NCI-H1694 treated with DMSO at 0.1 percent for 48 hours (cell line): ENCODE data around the gene MUC2.
"Not testable (repeated sequence)": the region's sequence is repeated elsewhere in the genome, so short reads cannot be mapped to it uniquely, and the experiment has no call there.

Experiments used
- DNase-seq: peaks from one replicate; lab custom pipeline; 2025; lab: John Stamatoyannopoulos, UW

MUC2 gene

GRCh38 chr11:1106387-1106786 is 31.7 kb downstream of the MUC2 start:
- no peak for DNase-seq

DNA sequence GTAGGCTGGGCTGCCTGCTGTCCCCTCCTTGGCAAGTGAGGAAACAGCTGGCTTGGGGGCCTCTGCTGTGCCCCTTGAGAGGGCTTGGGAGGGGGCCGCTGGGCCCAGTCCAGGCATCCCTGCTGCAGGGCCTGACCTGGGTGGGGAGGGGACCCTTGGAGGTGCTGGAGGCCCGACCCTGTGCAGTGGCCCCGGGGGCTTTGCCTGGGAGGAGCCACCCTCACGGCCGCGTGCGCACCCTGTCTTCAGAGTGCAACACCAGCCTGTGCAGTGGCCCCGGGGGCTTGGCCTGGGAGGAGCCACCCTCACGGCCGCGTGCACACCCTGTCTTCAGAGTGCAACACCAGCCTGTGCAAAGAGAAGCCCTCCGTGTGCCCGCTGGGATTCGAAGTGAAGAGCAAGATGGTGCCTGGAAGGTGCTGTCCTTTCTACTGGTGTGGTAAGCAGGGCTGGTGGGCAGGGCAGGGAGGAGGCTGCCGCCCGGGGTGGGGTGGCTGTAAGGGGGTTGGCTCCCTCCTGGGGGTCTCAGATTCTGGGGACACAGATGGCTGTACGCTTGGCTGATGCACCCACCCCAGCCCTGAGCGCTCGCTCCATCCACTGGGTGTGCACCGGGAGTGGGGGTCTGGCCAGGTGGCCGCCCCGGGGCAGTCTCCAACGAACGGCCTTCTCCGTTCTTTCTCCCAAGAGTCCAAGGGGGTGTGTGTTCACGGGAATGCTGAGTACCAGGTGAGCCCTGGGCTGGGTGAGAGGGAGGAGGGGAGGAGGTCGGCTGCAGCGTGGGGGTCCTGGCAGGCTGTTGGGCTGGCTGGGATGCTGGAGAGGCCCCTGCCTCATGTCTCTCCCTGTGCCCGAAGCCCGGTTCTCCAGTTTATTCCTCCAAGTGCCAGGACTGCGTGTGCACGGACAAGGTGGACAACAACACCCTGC is 32.9 kb downstream of the MUC2 start:
- DNase-seq, result no peak

DNA sequence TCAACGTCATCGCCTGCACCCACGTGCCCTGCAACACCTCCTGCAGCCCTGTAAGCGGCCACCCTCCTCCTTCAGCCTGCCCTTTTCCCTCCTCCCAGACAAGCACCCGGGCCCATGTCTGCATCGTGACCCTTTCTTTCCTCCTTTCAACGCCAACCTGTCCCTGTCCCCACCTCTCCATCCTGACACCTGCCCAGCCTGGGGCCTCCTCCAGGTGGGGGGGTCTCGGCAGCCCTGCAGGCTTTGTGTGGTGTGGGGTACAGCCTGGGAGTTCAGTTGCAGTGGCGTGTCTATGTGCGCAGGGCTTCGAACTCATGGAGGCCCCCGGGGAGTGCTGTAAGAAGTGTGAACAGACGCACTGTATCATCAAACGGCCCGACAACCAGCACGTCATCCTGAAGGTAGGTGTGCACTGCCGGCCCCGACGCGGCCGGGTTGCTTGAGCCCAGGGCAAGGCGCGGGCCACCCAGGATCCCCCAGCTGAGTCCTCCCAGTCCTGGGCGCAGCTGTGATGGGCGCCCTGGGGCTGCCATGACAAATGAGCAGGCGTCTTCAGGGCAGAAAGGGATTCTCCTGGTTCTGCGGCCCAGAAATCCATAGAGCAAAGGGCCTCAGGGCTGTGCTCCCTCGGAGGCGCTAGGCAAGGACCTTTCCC is 33.7 kb downstream of the MUC2 start:
- no peak for DNase-seq

DNA sequence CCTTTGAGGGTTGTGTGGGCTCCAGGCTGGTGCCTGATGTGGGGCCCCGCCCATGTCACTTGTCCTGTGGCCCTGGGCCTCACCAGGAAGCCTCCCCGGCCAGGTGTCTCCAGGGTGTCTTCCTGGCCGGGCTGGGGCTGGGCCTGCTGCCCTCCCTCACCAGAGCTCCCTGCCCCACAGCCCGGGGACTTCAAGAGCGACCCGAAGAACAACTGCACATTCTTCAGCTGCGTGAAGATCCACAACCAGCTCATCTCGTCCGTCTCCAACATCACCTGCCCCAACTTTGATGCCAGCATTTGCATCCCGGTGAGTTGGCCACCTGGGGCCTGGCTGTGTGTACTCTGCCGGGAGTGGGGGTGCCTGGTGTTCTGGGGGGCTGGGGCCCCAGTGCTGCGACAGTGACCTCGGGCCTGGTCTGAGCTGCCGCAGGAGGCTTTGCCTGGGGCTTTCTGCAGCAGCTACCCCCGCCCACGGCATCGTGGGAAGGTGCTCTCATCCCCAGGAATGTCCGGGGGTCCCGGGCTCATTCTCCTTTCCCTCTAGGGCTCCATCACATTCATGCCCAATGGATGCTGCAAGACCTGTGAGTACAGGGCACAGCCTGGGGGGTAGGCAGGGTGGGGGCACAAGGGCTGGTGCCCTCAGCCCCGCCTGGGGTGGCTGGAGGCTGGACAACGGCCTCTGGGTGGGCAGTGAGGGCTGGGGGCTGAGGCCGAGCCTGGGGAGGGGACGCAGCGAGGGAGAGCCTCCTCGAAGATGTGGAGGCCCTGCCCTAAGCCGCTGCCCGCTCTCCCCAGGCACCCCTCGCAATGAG is 34.6 kb downstream of the MUC2 start:
- no peak for DNase-seq

DNA sequence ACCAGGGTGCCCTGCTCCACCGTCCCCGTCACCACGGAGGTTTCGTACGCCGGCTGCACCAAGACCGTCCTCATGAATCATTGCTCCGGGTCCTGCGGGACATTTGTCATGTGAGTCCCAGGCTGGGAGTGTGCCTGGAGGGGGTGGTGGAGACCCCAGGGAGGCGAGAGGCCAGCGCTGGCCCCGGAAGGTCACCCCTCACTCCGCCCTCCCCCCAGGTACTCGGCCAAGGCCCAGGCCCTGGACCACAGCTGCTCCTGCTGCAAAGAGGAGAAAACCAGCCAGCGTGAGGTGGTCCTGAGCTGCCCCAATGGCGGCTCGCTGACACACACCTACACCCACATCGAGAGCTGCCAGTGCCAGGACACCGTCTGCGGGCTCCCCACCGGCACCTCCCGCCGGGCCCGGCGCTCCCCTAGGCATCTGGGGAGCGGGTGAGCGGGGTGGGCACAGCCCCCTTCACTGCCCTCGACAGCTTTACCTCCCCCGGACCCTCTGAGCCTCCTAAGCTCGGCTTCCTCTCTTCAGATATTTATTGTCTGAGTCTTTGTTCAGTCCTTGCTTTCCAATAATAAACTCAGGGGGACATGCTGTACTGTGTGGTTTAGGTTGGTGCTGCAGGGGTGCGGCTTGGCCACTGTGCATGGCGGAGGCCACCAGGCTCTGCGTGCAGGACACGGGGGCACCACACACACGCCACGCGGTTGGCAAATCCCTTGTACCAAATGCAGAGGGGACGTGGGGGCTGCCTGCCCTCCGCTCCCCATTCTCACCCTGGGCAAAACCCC is 35.4 kb downstream of the MUC2 start:
- DNase-seq, result no peak

DNA sequence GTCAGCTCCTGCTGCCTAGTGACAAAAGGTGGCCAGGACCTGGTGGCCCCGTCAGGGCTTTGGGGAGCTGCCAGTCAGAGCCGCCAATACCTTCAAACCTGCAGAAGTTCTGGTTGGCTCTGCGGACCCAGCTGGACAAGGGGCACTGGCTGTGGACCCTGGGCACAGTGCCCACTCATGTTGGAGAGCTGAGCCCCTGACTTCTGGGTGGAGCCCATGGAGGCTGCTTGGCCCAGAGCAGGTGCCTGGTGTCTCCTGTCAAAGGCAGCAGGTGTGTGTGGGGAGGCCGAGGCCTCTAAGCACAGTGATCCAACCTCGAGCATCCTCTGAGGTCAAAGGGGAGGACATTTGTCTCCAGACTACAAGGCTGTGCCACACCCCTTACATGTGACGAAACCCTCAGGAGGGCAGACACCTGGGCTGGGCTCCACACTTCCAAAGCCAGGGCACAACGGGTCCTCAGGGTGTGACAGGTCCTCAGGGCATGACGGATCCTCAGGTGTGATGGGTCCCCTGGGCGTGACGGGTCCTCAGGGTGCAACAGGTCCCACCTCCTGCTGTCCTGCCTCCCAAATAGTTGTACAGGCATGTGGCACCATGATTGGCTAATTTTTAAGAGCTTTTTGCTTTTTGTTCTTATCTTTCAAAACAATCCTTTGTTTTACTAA is 37.0 kb downstream of the MUC2 start:
- DNase-seq, result no peak

GRCh38 chr11:1112351-1113191 is 37.9 kb downstream of the MUC2 start:
- no peak for DNase-seq

- DNase-seq, result no peak
Observed at GRCh38 chr11:1113405-1114201, 38.9 kb downstream of the MUC2 start.

- not testable (repeated sequence) for DNase-seq
Observed at GRCh38 chr11:1115292-1115691, 40.6 kb downstream of the MUC2 start.

DNA sequence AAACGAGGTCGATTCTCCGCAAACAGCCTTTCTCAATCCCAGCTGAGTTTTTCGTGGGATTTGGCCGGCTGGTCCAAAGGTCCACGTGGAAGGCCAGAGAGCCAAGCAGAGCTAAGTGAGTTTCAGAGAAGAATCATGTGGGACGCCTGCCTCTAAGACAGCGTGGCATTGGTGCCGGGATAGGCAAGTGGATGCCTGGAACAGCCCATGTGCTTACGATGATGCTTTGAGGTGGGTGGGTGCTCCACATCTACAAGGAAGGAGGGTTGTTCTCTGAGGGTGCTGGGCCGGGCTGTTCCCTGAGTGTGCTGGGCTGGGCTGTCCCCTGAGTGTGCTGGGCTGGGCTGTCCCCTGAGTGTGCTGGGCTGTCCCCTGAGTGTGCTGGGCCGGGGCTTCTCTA is 41.4 kb downstream of the MUC2 start:
- DNase-seq, result no peak

GRCh38 chr11:1116666-1117390 is 42.2 kb downstream of the MUC2 start:
- no peak for DNase-seq

GRCh38 chr11:1117992-1118391 is 43.3 kb downstream of the MUC2 start:
- no peak for DNase-seq

DNA sequence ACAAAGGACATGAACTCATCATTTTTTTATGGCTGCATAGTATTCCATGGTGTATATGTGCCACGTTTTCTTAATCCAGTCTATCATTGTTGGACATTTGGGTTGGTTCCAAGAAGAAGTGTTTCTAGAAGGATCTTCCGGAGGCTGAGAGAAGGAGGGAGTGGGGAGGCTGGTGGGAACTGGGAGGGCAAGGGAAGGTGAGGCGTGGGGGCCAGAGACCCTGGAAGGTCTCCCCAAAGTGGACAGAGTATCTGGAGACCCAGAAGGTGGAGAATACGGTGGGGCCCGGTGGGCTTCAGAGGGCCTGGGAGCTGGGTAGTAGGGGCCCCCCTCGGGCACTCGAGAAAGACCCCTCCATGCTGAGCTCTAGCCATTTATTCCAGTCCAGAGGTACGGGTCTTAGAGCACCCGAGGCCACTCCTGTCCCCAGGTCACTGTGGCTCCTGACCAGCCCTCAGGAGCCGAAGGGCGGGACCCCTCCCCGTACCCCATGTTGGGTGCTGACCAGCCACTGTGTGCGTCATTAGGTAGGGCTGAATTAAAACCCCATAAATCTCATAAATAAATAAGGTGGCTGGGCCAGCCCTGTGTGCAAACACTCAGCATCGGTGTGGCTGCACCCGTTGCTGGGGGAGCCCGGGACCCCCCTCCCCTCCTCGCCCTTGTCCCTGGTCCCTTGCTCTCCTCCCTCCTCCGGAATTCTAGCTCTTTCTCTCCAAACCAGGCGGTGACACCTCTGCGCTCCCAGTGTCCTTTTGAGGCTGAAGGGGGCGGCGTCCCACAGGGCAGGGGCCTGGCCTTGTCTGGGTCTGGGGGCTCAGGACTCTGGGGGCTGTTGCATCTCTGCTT is 44.3 kb downstream of the MUC2 start:
- DNase-seq, result no peak

GRCh38 chr11:1119604-1120146 is 45.0 kb downstream of the MUC2 start:
- no peak for DNase-seq

DNA sequence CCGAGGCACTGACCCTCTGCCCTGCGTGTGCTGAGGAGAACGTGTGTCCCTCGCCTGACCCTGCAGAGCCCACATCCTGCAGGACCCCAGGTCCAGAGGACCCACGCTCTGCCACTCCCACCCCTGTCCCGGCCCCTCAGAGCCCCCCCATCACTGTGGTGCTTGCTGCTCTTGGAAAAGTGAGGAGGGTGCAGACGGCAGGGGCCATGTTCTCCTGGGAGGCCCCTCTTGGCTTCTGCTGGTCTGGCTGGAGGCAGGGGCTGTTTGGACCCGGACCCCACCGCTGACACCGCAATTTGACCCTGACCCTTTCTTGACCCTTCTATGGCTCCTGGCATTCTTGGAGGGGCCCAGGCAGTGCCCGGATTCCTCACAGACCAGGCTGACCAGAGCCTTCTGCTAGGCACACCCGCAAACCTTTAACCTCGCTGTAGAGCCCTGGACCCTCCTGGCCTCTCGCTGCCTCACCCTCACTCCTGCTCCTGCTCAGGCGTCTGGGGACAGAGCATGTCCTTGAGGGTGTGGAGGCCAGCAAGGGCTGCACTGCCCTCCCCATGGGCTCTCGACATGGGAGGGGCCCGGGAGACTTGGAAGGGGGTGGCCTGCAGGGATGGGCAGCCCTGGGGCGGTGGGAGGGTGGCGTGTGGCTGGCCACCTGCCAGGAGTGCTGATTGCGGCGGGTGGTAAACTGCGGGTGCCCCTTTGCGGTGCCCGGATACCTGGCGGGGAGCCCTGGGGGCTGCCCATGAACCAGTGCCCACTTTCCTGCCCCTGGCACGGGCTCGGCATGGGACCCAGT is 46.1 kb downstream of the MUC2 start:
- DNase-seq, result no peak

DNA sequence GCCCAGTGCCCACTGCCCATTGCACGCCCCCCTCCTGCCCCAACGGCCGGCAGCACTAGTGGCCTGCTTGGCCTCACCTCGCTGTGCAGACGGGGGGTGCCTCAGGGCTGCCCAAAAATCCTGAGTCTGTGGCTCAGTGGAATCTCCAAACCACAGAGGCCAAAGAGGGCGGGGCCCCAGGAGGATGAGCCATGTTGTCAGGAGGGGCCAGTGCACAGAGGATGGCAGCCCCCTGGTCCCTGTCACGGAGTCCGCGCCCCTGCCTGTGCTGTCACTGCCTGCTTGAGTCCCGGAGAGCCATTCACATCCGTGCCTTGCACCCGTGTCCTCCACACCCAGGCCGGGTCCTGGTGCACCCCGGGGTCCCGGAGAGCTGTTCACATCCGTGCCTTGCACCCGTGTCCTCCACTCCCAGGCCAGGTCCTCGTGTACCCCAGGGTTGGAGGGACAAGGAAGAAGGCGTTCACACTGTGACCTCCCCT is 46.7 kb downstream of the MUC2 start:
- no peak for DNase-seq
